Measurements from ENCODE around the gene TFCP2L1. TPM values are rescaled to one million over a fixed set of nuclear protein-coding genes. Genes with fewer than 3 reads are reported as not detected.

Gene TFCP2L1
- total and polyA plus RNA-seq, 2 of the 4 experiments (the other 2 are of a cell fraction): not detected

- Histone ChIP-seq H3K4me2 (ENCODE audit: low read depth, low read length) (no peak overlapping the region), H3K18ac (ENCODE audit: low read depth, low read length) (no peak overlapping the region), H2BK15ac (ENCODE audit: low read depth, low read length) (no peak overlapping the region), H3K14ac (replicated peaks; ENCODE audit: low read depth, low read length) (no peak overlapping the region), H2AK5ac (ENCODE audit: low read depth, low read length) (no peak overlapping the region), H2AFZ (replicated peaks; ENCODE audit: low read length, poor library complexity) (no peak overlapping the region), H4K20me1 (ENCODE audit: insufficient read depth, low read length) (no peaks in the 10 kb centered on the region), H4K8ac (ENCODE audit: low read depth in 2 of 2, low read length in 2 of 2) (no peak overlapping the region), H3K4me3 (ENCODE audit: insufficient read depth, low read depth, low read length) (no peak overlapping the region), H4K5ac (ENCODE audit: low read depth, low read length) (no peak overlapping the region), H4K91ac (ENCODE audit: insufficient read depth, low read depth, low read length) (no peak overlapping the region), H2BK120ac (ENCODE audit: low read depth, low read length) (no peak overlapping the region), H3K9me3 (ENCODE audit: control insufficient read depth, insufficient read depth, low read length) (no peaks in the 10 kb centered on the region), H3K27me3 (ENCODE audit: control insufficient read depth, insufficient read depth, low read length) (peaks cover 12% of the 10 kb centered on the region), H3K4ac (ENCODE audit: low read depth, low read length) (no peak overlapping the region), H3K27ac (ENCODE audit: insufficient read depth, low read length) (no peak overlapping the region), H2BK20ac (ENCODE audit: low read depth, low read length) (no peak overlapping the region), H3K4me1 (ENCODE audit: control insufficient read depth, insufficient read depth, low read length) (no peaks in the 10 kb centered on the region), H3K9me1 (ENCODE audit: insufficient read depth, low read length) (no peaks in the 10 kb centered on the region), H2BK5ac (ENCODE audit: low read depth, low read length, poor library complexity, severe bottlenecking) (no peak overlapping the region), H3K79me1 (ENCODE audit: low read depth in 1 of 2, low read length in 2 of 2) (no peaks in the 10 kb centered on the region), H3K56ac (ENCODE audit: extremely low read depth, insufficient read depth, low read length) (no peak overlapping the region), H3K9ac (ENCODE audit: low read depth, low read length) (no peak overlapping the region), H3K23ac (ENCODE audit: low read depth, low read length) (no peak overlapping the region), H2AK9ac (replicated peaks; ENCODE audit: low read depth, low read length, poor library complexity) (no peak overlapping the region), H3K36me3 (ENCODE audit: control insufficient read depth, insufficient read depth, low read length) (no peaks in the 10 kb centered on the region)
- in situ Hi-C loops (cut with MboI; ENCODE audit: low sequenced_read_pairs) (no loop called here), dilution Hi-C loops (cut with HindIII; ENCODE audit: low sequenced_read_pairs, unreplicated experiment) (no loop called here), intact Hi-C loops (cut with micrococcal nuclease) (no loop called here)
- ATAC-seq (ENCODE audit: low read depth) (no peak), DNase-seq (no peak)
- TF ChIP-seq CEBPB (IDR thresholded peaks at IDR 0.05; ENCODE audit: low read depth, low read length) (no peak), MAFK (IDR thresholded peaks at IDR 0.05; ENCODE audit: low read depth, low read length) (no peak), BHLHE40 (IDR thresholded peaks at IDR 0.05; ENCODE audit: low read depth, low read length) (no peak), RAD21 (IDR thresholded peaks at IDR 0.05; ENCODE audit: low read length) (no peak), CHD1 (IDR thresholded peaks at IDR 0.05; ENCODE audit: low read depth, low read length) (no peak), SMC3 (IDR thresholded peaks at IDR 0.05; ENCODE audit: low read depth, low read length) (no peak), RCOR1 (IDR thresholded peaks at IDR 0.05; ENCODE audit: insufficient replicate concordance, low read length) (no peak), NFE2L2 (IDR thresholded peaks at IDR 0.05; ENCODE audit: low read depth, low read length) (no peak), MAZ (IDR thresholded peaks at IDR 0.05; ENCODE audit: borderline replicate concordance, low read depth, low read length) (no peak), POLR2A (IDR thresholded peaks at IDR 0.05; ENCODE audit: low read depth, low read length) (no peak), RFX5 (IDR thresholded peaks at IDR 0.05; ENCODE audit: low read depth, low read length) (no peak), CTCF (conservative IDR thresholded peaks at IDR 0.05; ENCODE audit: low read depth, low read length) (no peak), FOS (IDR thresholded peaks at IDR 0.05; ENCODE audit: low read depth, low read length) (no peak), ELK1 (IDR thresholded peaks at IDR 0.05; ENCODE audit: borderline replicate concordance, low read depth, low read length) (no peak), MXI1 (IDR thresholded peaks at IDR 0.05; ENCODE audit: borderline replicate concordance, low read depth, low read length) (no peak), USF2 (IDR thresholded peaks at IDR 0.05; ENCODE audit: low read depth, low read length) (no peak)
- 48% methylated on average over 4 of the region's 4 CpGs; no CpG with 5 or more reads in 1 of the 2 experiments for WGBS, 2 experiments (ENCODE audit: extremely low coverage in 2 of 2, insufficient read length in 1 of 2)
- ChIA-PET POLR2A (ENCODE audit: unreplicated experiment) (no interaction called here), CTCF (no interaction called here)
- no TSS peak for BruUV-seq (replicated peaks)
These were observed 102.5 kb downstream of the TFCP2L1 start for GRCh38 chr2:121182520-121182919.
